ENCODE results near the gene MLLT3. TPM values are rescaled to one million over a fixed set of nuclear protein-coding genes. Genes with fewer than 3 reads are reported as not detected.

Gene MLLT3
- total RNA-seq, 4 donors from 2014 or later: 10.2 to 15.3 (median 14.5) TPM

DNA sequence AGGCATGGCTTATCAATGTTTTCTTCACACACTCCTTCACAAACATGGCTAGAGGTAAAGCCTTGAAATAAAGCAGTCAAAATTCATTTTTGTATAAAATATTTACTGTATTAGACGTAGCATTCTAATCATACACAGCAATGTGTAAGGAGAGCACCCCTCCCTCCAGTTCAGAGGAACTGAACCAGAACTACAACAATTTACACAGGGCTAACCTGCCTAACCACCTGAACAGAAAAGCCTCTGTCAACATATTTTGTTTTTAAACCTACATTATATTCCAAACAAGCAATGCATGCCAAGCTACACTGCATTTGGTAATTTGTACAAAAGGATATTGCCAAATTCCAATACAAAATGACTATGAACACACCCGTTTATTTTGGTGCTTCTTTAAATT lies 41.6 kb downstream of the MLLT3 start:
- TF ChIP-seq POLR2A (IDR thresholded peaks at IDR 0.05) (no peak), EP300 (IDR thresholded peaks at IDR 0.05) (no peak)
- TF ChIP-seq, protein P1, sequence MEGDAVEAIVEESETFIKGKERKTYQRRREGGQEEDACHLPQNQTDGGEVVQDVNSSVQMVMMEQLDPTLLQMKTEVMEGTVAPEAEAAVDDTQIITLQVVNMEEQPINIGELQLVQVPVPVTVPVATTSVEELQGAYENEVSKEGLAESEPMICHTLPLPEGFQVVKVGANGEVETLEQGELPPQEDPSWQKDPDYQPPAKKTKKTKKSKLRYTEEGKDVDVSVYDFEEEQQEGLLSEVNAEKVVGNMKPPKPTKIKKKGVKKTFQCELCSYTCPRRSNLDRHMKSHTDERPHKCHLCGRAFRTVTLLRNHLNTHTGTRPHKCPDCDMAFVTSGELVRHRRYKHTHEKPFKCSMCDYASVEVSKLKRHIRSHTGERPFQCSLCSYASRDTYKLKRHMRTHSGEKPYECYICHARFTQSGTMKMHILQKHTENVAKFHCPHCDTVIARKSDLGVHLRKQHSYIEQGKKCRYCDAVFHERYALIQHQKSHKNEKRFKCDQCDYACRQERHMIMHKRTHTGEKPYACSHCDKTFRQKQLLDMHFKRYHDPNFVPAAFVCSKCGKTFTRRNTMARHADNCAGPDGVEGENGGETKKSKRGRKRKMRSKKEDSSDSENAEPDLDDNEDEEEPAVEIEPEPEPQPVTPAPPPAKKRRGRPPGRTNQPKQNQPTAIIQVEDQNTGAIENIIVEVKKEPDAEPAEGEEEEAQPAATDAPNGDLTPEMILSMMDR (IDR thresholded peaks at IDR 0.05): no peak
- WGBS, 2 donors: 73% methylated on average over 2 of the region's 2 CpGs
- DNase-seq (ENCODE audit: low spot score in 2 of 2): no peak
- Histone ChIP-seq H3K9me3 (peaks cover 0 to 11% (median 1%) of the 10 kb centered on the region in 4 donors), H3K36me3 (no peaks in the 10 kb centered on the region), H3K4me3 (no peak overlapping the region), H3K27ac (no peak overlapping the region), H3K4me1 (no peaks in the 10 kb centered on the region), H3K27me3 (no peaks in the 10 kb centered on the region)

- DNase-seq (ENCODE audit: low spot score in 2 of 2): no peak
- Histone ChIP-seq H3K27ac (no peak overlapping the region), H3K36me3 (no peaks in the 10 kb centered on the region), H3K4me3 (no peak overlapping the region), H3K27me3 (no peaks in the 10 kb centered on the region), H3K9me3 (peaks cover 0 to 16% (median 2%) of the 10 kb centered on the region in 4 donors), H3K4me1 (no peaks in the 10 kb centered on the region)
- TF ChIP-seq, protein P1 (IDR thresholded peaks at IDR 0.05): no peak
- TF ChIP-seq EP300 (IDR thresholded peaks at IDR 0.05) (no peak), POLR2A (IDR thresholded peaks at IDR 0.05) (no peak)
- 84 to 89% methylated on average over 2 of the region's 2 CpGs for WGBS, 2 donors
These were observed 42.6 kb downstream of the MLLT3 start for GRCh38 chr9:20579524-20580314.

DNA sequence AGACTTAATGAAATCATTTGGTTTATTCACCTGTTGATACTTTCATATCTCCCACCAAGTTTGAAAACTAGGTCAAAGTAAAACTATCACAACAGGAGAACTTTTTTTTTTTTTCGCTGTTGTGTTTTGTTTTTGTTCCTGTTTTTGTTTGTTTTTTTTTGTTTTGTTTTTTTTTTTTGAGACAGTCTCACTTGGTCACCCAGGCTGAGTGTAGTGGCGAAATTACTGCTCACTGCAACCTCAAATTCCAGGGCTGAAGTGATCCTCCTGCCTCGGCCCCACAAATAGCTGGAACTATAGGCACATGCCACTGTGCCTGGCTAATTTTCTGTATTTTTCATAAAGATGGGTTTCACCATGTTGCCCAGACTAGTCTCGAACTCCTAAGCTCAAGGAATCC lies 49.3 kb downstream of the MLLT3 start:
- Histone ChIP-seq H3K36me3 (no peaks in the 10 kb centered on the region), H3K9me3 (peaks cover 0 to 16% (median 2%) of the 10 kb centered on the region in 4 donors), H3K4me3 (no peak overlapping the region), H3K4me1 (peaks cover 0 to 27% (median 11%) of the 10 kb centered on the region in 4 donors), H3K27ac (no peak overlapping the region), H3K27me3 (no peaks in the 10 kb centered on the region)
- no peak for DNase-seq (ENCODE audit: low spot score in 2 of 2)
- 92% methylated on average over 4 of the region's 4 CpGs for whole genome bisulfite sequencing, 2 donors
- TF ChIP-seq POLR2A (IDR thresholded peaks at IDR 0.05): no peak
- TF ChIP-seq, protein P1 (IDR thresholded peaks at IDR 0.05): no peak
- TF ChIP-seq EP300 (IDR thresholded peaks at IDR 0.05): no peak

DNA sequence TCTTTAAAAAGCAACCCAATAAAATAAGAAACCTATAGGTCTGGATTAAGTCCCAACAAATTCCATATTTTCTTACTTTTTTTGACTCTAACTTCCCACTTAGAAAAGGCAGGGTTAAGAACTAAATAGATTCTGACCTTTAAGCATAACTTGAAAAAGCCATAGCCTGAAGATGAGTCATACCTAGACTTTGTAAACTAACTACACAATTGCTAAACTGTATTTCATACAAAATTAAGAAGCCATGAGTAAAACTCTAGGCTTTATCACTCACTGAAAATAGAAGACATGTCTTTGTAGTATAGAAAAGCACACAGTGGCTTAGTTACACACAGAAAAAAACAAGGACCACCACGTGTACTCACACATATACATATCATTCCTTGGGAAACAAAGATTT lies 51.5 kb downstream of the MLLT3 start:
- WGBS, 2 donors: 43 to 59% methylated on average over 1 of the region's 1 CpG
- H3K4me3 ChIP-seq: no peak overlapping the region
- no peak for DNase-seq (ENCODE audit: low spot score in 2 of 2)
- H3K9me3 ChIP-seq: peaks cover 0 to 7% (median 2%) of the 10 kb centered on the region in 4 donors
- H3K27ac ChIP-seq: no peak overlapping the region
- no peaks in the 10 kb centered on the region for H3K36me3 ChIP-seq
- TF ChIP-seq POLR2A (IDR thresholded peaks at IDR 0.05): no peak
- TF ChIP-seq EP300 (IDR thresholded peaks at IDR 0.05): no peak
- TF ChIP-seq, protein P1 (IDR thresholded peaks at IDR 0.05): no peak
- no peaks in the 10 kb centered on the region for H3K27me3 ChIP-seq
- peaks cover 0 to 31% (median 11%) of the 10 kb centered on the region in 4 donors for H3K4me1 ChIP-seq

DNA sequence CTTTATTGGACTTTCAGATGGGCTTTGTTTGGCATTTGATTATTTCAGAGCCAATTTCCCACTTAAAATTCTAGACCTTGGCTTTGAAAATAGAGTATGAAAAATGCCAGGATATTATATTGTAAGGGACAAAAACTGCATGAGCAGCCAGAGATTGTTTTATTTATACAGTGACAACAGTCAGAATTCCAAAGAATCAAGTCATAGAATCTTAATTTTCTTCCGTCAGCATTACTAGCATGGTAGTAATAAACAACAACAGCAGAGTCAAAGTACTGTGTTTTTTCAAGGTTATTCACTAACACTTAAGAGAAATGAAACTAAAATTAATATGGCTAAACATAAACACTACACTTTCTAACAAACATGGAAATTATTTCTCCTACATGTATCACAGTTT lies 52.2 kb downstream of the MLLT3 start:
- no peaks in the 10 kb centered on the region for H3K36me3 ChIP-seq
- H3K9me3 ChIP-seq: no peaks in the 10 kb centered on the region
- peaks cover 0 to 31% (median 11%) of the 10 kb centered on the region in 4 donors for H3K4me1 ChIP-seq
- no peak overlapping the region for H3K4me3 ChIP-seq
- H3K27me3 ChIP-seq: no peaks in the 10 kb centered on the region
- no peak overlapping the region for H3K27ac ChIP-seq
- no peak for DNase-seq (ENCODE audit: low spot score in 2 of 2)
- TF ChIP-seq POLR2A (IDR thresholded peaks at IDR 0.05) (no peak), EP300 (IDR thresholded peaks at IDR 0.05) (no peak)
- TF ChIP-seq, protein P1 (IDR thresholded peaks at IDR 0.05): no peak
- WGBS, 2 donors: 24 to 41% methylated on average over 1 of the region's 1 CpG
